K562 (cell line): ENCODE data around the gene DPP8. TPM values are rescaled to one million over a fixed set of nuclear protein-coding genes. Genes with fewer than 3 reads are reported as not detected.

Experiments used
- CBFA2T3 ChIP-seq: fragments of 450-650 bp; IDR thresholded peaks from 2 replicates; pipeline ENCODE4 v1.6.1; 2017
- CHAMP1 ChIP-seq: fragments of 450-650 bp; IDR thresholded peaks from 2 replicates; pipeline ENCODE4 v1.6.1; 2016; ENCODE audit warnings: mild to moderate bottlenecking
- CREM ChIP-seq: IDR thresholded peaks from 2 replicates; pipeline ENCODE4 v1.6.1; 2014; ENCODE audit warnings: antibody characterized with exemption, low read depth
- DACH1 ChIP-seq: fragments of 450-650 bp; IDR thresholded peaks from 2 replicates; pipeline ENCODE4 v1.6.1; 2018; ENCODE audit not compliant: partially characterized antibody
- FOXM1 ChIP-seq, 2 experiments: fragments of 450-650 bp in 1 of 2; sonication (generic) in 1 of 2; formaldehyde crosslinking in 1 of 2; IDR thresholded peaks; 2 replicates each; pipeline versions ENCODE4 v1.6.1 to v1.9.0; 2017 to 2022; ENCODE audit warnings: low read depth in 2 of 2, mild to moderate bottlenecking in 2 of 2, missing genetic modification reagents in 1 of 2, moderate library complexity in 1 of 2
- MAFG ChIP-seq: fragments of 450-650 bp; conservative IDR thresholded peaks from 2 replicates; pipeline ENCODE4 v1.6.1; 2016; ENCODE audit warnings: missing genetic modification characterization, missing compliant biosample characterization
- MAFK ChIP-seq: IDR thresholded peaks from 2 replicates; pipeline ENCODE4 v1.6.1; 2011; ENCODE audit warnings: low read length, improper control_type of control experiment
- MNT ChIP-seq, 2 experiments: fragments of 450-650 bp; conservative IDR thresholded peaks; 2 replicates each; pipeline ENCODE4 v1.6.1; 2017; ENCODE audit warnings: mild to moderate bottlenecking in 2 of 2, moderate library complexity in 2 of 2
- MTA2 ChIP-seq: fragments of 450-650 bp; IDR thresholded peaks from 2 replicates; pipeline ENCODE4 v1.6.1; 2016; ENCODE audit warnings: low read depth
- NFE2L1 ChIP-seq: fragments of 450-650 bp; IDR thresholded peaks from 2 replicates; pipeline ENCODE4 v1.6.1; 2016; ENCODE audit warnings: missing genetic modification characterization, low read depth, mild to moderate bottlenecking, missing compliant biosample characterization, moderate library complexity, borderline replicate concordance
- NFIC ChIP-seq: fragments of 450-650 bp; IDR thresholded peaks from 2 replicates; pipeline ENCODE4 v1.6.1; 2017; ENCODE audit warnings: mild to moderate bottlenecking, inconsistent platforms
- RBM22 ChIP-seq: fragments of 200-400 bp; formaldehyde crosslinking; IDR thresholded peaks from 2 replicates; pipeline ENCODE4 v1.6.1; 2018; ENCODE audit warnings: low read length, low read depth; ENCODE audit not compliant: poor library complexity, severe bottlenecking
- TAL1 ChIP-seq: fragments of 450-650 bp; IDR thresholded peaks from 2 replicates; pipeline ENCODE4 v1.6.1; 2016; ENCODE audit warnings: mild to moderate bottlenecking
- TCF3 ChIP-seq: sonication (generic); formaldehyde crosslinking; IDR thresholded peaks from 2 replicates; pipeline ENCODE4 v1.4.0; 2020; ENCODE audit warnings: mild to moderate bottlenecking, missing genetic modification reagents
- TEAD4 ChIP-seq, 2 experiments: sonication (generic) in 1 of 2; formaldehyde crosslinking in 1 of 2; IDR thresholded peaks; 2 replicates each; pipeline versions ENCODE4 v1.6.1 to v1.8.0; 2012 to 2022; ENCODE audit warnings: borderline replicate concordance in 1 of 2, inconsistent platforms in 1 of 2, low read length in 1 of 2, mild to moderate bottlenecking in 1 of 2, missing genetic modification reagents in 1 of 2
- TRIM25 ChIP-seq: fragments of 450-650 bp; IDR thresholded peaks from 2 replicates; pipeline ENCODE4 v1.7.0; 2016; ENCODE audit warnings: borderline replicate concordance
- YBX1 ChIP-seq: fragments of 450-650 bp; IDR thresholded peaks from 2 replicates; pipeline ENCODE4 v1.7.1; 2016; ENCODE audit warnings: mild to moderate bottlenecking
- ZMIZ1 ChIP-seq, 2 experiments: fragments of 150-350 bp in 1 of 2; IDR thresholded peaks; 2 replicates each; pipeline ENCODE4 v1.6.1; 2012 to 2016; ENCODE audit warnings: low read depth in 2 of 2, low read length in 2 of 2, mild to moderate bottlenecking in 1 of 2, moderate library complexity in 1 of 2
- ZNF316 ChIP-seq: fragments of 450-650 bp; IDR thresholded peaks from 2 replicates; pipeline ENCODE4 v1.6.1; 2016
- polyA plus RNA-seq, 8 experiments: library from polyadenylated mRNA; depleted of rRNA in 4 of 8; stranded (reverse) in 5 of 8; unstranded in 3 of 8; fragments of >200 nt; fragmentation: Nextera tagmentation in 2 of 8; fragmentation: Illumina TruSeq in 1 of 8; extraction: Ambion mirVana in 2 of 8; extraction: Trizol in 1 of 8; gene quantifications; 2 replicates each; pipeline versions ENCODE4 v1.2.1 to v1.2.3, GENCODE V29; 2011 to 2014; ENCODE audit warnings: inconsistent platforms in 1 of 8, missing spikeins in 1 of 8
- total RNA-seq, 7 experiments: library from RNA; depleted of rRNA in 6 of 7; stranded (reverse); fragments of >200 nt in 6 of 7; fragmentation: Illumina TruSeq in 2 of 7; extraction: Trizol in 2 of 7; gene quantifications; 2 replicates each; pipeline versions ENCODE4 v1.2.1 to v1.2.3, GENCODE V29; 2011 to 2021; ENCODE audit warnings: low replicate concordance in 1 of 7

Gene DPP8
- total and polyA plus RNA-seq, 9 of the 15 experiments (the other 6 are each of a cell fraction or from before 2014, with no cell fraction given) = 5.5 to 36.7 (median 20.7) TPM

GRCh38 chr15:65551183-65551582 is 33.7 kb upstream of the DPP8 start (continued):
- TF ChIP-seq NFE2L1 (tag) (0 out of 2 replicates have a peak, but pooled peaks have one; percentile 28), NFIC (peak; percentile 69), TEAD4 (IDR thresholded peaks at IDR 0.05; ENCODE audit: low read length) (peak; percentile 88), TEAD4 (CRISPR knock-in tag; IDR thresholded peaks at IDR 0.05; ENCODE audit: borderline replicate concordance) (no peak), ZNF316 (peak; percentile 88), MAFG (tag) (peak; percentile 91), MTA2 (peak; percentile 84), CBFA2T3 (peak; percentile 95), TAL1 (peak; percentile 91), DACH1 (peak; percentile 82), CREM (0 out of 2 replicates have a peak, but pooled peaks have one; percentile 18), CHAMP1 (0 out of 2 replicates have a peak, but pooled peaks have one; percentile 55), FOXM1 (IDR thresholded peaks at IDR 0.05; ENCODE audit: low read depth) (peak; percentile 54; the same call in 1 of the 2 replicates), FOXM1 (CRISPR knock-in tag; IDR thresholded peaks at IDR 0.05; ENCODE audit: low read depth) (no peak), MAFK (peak; percentile 62), TRIM25 (no peak), RBM22 (no peak), ZMIZ1 (IDR thresholded peaks at IDR 0.05; ENCODE audit: low read depth in 2 of 2, low read length in 2 of 2) (peak in 1 of 2 experiments; percentile 29; a peak in 1 of 4 replicates), MNT (conservative IDR thresholded peaks at IDR 0.05) (0 out of 4 replicates have a peak, but pooled peaks of 1 of the 2 experiments have one; percentile 30), TCF3 (CRISPR knock-in tag) (peak; percentile 91), YBX1 (no peak)
